ENCODE results near the gene RAB30. TPM values are rescaled to one million over a fixed set of nuclear protein-coding genes. Genes with fewer than 3 reads are reported as not detected.
"Not testable (repeated sequence)": the region's sequence is repeated elsewhere in the genome, so short reads cannot be mapped to it uniquely, and the experiment has no call there.

Gene RAB30
- polyA plus RNA-seq, 3 donors = 8.3 to 8.6 (median 8.4) TPM

DNA sequence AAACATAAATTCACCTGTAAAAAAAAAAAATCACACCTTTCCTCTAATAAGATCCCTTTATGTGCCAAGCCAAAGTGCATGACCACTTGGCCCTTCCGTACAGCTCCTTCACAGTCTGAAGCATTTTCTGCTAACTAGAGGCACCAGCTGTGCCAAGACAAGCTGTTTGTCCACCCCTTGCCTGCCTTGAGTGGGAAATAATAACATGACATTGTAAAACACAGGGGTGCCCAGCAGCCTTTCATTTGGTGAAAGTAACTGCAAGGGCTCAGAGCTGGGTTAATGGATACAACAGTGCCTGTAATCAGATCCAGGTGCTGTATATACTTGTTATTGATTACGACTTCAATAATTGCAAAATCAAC is 110.9 kb downstream of the RAB30 start:
- no peak for DNase-seq (ENCODE audit: low read depth in 3 of 3, low spot score in 2 of 3)

DNA sequence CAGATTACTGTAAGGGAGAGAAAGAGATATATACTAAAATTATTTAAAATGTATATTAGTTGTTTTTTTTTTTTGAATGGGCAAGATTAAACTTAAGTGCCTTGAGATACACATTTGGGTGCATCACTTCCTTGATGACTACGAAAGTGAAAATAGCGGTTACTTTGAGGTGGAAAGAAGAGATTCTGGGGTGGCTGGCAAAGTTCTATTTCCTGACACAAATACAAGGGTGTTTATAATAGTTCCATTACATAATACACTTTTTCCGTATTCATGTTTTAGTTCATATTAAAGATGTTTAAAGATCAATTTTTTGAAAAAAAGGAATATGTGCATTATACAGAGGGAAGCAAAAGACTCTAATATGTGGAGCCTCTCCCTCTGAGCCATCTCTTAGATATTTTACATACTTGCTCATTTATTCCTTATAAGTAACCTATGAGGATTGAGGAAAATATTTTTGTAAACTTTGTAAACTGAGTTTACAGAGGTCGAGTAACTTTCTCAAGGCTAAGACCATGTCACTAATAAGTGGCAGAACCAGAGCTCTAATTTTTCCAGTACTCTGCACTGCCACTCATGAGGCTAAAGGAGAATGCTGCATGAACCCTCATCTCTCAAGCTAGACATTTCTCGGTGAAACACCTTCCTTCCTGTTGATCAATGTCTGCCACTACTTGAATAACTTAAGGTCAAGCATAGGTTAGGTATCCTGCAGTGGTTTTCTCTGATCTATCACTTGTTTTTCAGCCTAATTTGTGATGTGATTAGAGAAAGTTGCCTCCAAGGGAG is 111.5 kb downstream of the RAB30 start:
- no peak for DNase-seq (ENCODE audit: low read depth in 3 of 3, low spot score in 2 of 3)

- DNase-seq (ENCODE audit: low read depth in 3 of 3, low spot score in 2 of 3) = not testable (repeated sequence)
Observed at GRCh38 chr11:82955736-82956453, 115.8 kb downstream of the RAB30 start.

- not testable (repeated sequence) for DNase-seq (ENCODE audit: low read depth in 3 of 3, low spot score in 2 of 3)
Observed at GRCh38 chr11:82950502-82950901, 121.2 kb downstream of the RAB30 start.

GRCh38 chr11:82949352-82949751 is 122.3 kb downstream of the RAB30 start:
- DNase-seq (ENCODE audit: low read depth in 3 of 3, low spot score in 2 of 3) = no peak

GRCh38 chr11:82945682-82946081 is 126.0 kb downstream of the RAB30 start:
- no peak for DNase-seq (ENCODE audit: low read depth in 3 of 3, low spot score in 2 of 3)

- DNase-seq (ENCODE audit: low read depth in 3 of 3, low spot score in 2 of 3) = not testable (repeated sequence)
Observed at GRCh38 chr11:82945041-82945440, 126.7 kb downstream of the RAB30 start.

DNA sequence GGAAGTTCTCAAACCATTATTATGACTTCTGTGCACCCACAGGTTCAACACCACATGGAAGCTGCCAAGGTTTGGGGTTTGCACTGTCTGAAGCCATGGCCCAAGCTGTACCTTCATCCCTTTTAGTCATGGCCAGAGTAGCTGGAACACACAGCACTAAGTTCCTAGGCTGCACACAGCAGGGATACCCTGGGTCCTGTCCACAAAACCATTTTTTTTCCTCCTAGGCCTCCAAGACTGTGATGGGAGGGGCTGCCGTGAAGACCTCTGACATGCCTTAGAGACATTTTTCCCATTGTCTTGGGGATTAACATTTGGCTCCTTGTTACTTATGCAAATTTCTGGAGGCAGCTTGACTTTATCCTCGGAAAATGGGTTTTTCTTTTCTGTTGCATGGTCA is 127.5 kb downstream of the RAB30 start:
- no peak for DNase-seq (ENCODE audit: low read depth in 3 of 3, low spot score in 2 of 3)

GRCh38 chr11:82943430-82943829 is 128.3 kb downstream of the RAB30 start:
- DNase-seq (ENCODE audit: low read depth in 3 of 3, low spot score in 2 of 3) = not testable (repeated sequence)

DNA sequence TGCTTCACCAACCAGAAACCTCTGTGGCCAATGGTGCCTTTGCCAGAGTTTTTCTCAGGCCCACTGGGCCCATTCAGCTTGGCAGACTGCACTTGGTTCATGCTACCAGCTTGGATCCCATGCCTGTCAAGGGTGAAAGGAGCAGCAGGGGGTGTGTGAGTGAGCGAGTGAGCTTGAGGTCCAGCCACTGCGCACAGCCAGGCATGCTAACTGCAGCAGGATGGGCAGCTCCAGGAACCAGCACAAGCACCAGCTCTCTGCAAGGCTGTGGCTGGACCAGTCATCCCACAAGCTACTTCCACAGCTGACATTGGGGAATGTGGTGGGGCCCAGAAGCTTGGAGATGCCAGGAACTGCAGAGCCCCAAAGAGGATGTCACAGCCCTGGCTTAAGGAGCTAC is 129.3 kb downstream of the RAB30 start:
- DNase-seq (ENCODE audit: low read depth in 3 of 3, low spot score in 2 of 3) = no peak

GRCh38 chr11:82939456-82939855 is 132.2 kb downstream of the RAB30 start:
- DNase-seq (ENCODE audit: low read depth in 3 of 3, low spot score in 2 of 3) = no peak

DNA sequence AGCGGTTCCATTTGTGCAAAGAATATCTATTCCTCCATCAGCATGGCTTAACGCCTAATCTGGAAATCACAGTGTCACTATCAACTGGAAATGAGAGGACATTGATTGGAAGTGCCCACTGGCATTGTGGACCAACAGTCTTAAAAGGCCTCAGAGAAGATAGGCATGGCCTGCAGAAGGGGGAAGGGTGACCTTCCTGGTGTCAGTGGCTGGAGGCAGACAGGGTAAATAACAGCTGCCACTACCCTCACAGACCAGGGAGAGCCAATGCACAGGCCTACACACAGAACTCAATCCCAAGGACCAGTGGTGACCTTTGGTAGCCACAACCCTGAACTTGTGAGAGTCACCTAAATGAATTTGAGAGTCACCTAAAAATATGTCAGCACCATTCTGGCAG is 134.1 kb downstream of the RAB30 start:
- DNase-seq (ENCODE audit: low read depth in 3 of 3, low spot score in 2 of 3) = no peak

GRCh38 chr11:82936261-82936660 is 135.4 kb downstream of the RAB30 start:
- no peak for DNase-seq (ENCODE audit: low read depth in 3 of 3, low spot score in 2 of 3)

- DNase-seq (ENCODE audit: low read depth in 3 of 3, low spot score in 2 of 3) = no peak
Observed at GRCh38 chr11:82932564-82932963, 139.1 kb downstream of the RAB30 start.

- DNase-seq (ENCODE audit: low read depth in 3 of 3, low spot score in 2 of 3) = no peak
Observed at GRCh38 chr11:82930734-82931133, 141.0 kb downstream of the RAB30 start.

DNA sequence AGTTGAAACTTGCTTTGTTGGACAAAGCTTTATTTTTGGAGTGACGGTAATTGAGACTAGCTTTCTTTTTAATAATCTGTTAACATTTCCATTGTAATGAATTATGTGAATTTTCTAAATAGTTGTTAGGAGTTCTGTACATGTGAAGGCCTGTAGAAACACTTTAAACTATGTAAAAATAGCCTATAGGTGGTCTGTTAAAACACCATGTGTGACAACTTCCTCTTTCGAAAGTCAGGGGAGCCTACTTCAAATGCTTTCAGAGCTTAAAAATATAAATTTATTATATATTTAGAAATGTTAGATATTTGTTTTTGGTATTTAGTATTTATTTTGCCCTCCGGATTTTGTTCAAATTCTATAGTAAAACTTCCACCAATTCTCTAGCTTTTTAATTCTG is 141.5 kb downstream of the RAB30 start:
- no peak for DNase-seq (ENCODE audit: low read depth in 3 of 3, low spot score in 2 of 3)

DNA sequence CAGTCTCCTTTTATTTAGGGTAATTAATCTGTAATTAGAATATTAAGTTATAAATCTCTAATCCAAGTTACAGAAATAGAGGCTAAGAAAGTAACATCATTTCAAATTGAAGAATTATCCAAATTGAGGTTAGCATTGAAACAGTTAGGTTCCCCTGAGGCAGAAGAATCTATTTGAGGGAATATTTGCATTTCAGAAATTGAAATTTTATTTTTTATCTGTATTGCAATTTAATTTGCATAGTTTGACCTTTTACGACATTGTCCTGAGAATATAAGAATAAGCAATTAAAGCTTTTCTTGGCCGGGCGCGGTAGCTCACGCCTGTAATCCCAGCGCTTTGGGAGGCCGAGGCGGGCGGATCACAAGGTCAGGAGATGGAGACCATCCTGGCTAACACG is 142.6 kb downstream of the RAB30 start:
- DNase-seq (ENCODE audit: low read depth in 3 of 3, low spot score in 2 of 3) = no peak

DNA sequence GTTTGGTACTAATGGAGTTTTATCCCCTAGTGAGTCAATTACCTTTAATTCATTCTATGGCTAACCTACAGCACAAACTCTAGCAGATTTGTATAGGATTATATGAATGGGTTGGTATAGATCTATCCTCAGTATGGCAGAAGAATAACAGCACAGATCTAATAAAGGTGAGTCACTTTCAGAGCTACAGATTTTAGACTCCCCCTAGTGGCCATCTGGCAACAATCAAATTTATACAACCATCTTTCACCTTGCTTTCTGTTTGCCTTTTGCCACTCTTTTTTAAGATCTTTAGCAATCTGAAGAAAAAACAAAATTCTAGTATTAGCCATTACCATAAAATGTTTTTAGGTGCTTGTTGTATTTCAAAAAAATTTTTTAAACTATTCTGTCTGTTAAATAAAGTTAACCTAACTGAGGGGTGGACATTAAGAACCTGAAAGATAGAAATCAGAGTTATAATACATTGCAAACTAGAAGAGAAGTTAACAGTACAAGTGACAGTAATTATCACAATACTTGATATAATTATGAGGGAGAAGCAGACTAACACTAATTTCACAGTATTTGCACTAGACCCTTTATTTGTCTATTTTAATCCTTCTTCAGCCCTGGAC is 144.3 kb downstream of the RAB30 start:
- peak in 2 of 3 donors; percentile 21 to 23 for DNase-seq (ENCODE audit: low read depth in 3 of 3, low spot score in 2 of 3)

DNA sequence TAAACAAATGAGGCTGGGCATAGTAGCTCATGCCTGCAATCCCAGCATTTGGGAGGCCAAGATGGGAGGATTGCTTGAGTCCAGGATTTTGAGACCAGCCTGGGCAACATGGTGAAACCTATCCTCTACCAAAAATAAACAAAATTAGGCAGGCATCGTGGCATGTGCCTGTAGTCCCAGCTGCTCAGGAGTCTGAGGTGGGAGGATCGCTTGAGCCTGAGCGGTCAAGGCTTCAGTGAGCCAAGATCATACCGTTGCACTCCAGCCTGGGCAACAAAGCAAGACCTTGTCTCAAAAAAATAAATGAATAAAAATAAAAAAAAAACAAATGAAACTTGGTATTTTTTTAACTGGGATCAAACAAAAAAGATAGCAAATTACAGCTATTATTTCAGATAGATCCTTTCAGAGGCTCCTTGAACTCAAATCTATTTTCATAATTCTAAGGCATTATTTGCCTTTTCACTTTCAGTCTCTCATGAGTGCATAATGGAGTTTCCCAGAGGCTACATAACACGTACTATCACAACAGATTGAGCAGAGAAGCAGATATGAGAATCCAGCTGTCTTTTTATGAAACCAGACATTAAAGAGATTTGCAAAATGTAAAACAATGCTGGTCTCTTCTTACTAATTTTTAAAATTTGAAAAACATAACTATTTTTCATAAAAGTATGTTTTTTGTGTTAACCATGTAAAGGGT is 147.0 kb downstream of the RAB30 start:
- no peak for DNase-seq (ENCODE audit: low read depth in 3 of 3, low spot score in 2 of 3)
